Neural progenitor cell (in vitro differentiated cells): ENCODE data around the gene TSPAN5.

Experiments
- EZH2 ChIP-seq: fragments of 200-600 bp; sonication (generic); IDR thresholded peaks from 2 replicates; pipeline ENCODE4 v1.6.1; 2017; ENCODE audit warnings: antibody characterized with exemption, mild to moderate bottlenecking, moderate library complexity
- TF ChIP-seq, protein P1 (sequence below): fragments of 200-600 bp; sonication (generic); IDR thresholded peaks from 2 replicates; pipeline ENCODE4 v1.5.1; 2017; ENCODE audit warnings: antibody characterized with exemption, mild to moderate bottlenecking

DNA sequence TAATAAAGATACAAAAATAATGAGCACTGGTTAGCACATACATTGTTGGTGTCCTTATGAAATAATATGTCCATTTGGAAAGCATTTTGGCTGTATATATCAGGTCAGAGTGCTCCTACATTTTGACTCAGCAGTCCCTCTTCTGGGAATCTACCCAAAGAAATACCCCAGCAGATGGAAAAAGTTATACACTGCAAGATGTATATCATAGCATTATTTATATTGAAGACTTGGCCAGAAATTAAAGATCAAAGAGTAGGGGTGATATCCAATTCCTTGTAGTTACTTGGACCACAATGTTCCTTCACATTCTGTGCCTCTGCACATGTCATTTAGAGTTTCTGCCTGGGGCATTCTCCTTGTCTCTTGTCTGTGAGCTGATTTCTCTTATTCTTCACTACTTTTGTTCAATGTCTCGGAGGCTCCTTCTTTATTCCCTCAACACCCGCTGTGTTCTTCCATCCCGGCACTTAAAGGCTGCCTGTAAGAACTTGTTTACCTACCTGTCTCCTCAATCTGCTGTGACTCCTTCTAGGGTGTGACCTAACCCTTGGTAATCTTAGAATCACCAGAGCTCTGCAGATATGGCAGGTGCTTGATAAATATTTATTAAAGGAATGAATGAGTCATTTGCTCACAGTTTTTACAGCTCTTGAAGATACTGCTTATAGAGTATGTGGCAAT, 3.1 kb upstream of the TSPAN5 start:
- TF ChIP-seq, protein P1, sequence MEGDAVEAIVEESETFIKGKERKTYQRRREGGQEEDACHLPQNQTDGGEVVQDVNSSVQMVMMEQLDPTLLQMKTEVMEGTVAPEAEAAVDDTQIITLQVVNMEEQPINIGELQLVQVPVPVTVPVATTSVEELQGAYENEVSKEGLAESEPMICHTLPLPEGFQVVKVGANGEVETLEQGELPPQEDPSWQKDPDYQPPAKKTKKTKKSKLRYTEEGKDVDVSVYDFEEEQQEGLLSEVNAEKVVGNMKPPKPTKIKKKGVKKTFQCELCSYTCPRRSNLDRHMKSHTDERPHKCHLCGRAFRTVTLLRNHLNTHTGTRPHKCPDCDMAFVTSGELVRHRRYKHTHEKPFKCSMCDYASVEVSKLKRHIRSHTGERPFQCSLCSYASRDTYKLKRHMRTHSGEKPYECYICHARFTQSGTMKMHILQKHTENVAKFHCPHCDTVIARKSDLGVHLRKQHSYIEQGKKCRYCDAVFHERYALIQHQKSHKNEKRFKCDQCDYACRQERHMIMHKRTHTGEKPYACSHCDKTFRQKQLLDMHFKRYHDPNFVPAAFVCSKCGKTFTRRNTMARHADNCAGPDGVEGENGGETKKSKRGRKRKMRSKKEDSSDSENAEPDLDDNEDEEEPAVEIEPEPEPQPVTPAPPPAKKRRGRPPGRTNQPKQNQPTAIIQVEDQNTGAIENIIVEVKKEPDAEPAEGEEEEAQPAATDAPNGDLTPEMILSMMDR: no peak
- no peak for TF ChIP-seq EZH2
